AG08396 (cell line): Measurements from ENCODE around the gene HIVEP3.

Source experiments
- DNase-seq: peaks from one replicate; pipeline ENCODE4 v3.0.0; 2012; ENCODE audit warnings: low spot score, mixed read lengths

Gene HIVEP3

DNA sequence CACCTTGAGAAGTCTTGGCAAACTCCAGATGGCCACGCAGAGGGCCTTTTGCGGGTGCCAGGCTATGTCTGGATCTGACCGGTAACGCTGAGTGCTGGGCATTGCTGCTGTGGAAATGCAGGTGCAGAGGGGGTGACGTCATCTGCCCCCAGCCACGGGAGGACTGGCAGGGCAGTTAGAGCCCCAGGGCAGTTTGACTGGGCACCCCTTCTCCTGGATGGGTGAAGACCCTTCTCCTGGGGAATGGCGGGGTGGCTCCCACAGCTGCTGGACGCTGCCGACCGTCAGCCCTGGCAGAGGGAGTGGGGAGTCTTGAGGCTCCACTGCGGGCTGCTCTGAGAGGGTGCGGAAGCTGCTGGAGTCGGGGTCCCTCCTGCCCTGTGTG lies 421.7 kb downstream of the HIVEP3 start:
- no peak for DNase-seq

DNA sequence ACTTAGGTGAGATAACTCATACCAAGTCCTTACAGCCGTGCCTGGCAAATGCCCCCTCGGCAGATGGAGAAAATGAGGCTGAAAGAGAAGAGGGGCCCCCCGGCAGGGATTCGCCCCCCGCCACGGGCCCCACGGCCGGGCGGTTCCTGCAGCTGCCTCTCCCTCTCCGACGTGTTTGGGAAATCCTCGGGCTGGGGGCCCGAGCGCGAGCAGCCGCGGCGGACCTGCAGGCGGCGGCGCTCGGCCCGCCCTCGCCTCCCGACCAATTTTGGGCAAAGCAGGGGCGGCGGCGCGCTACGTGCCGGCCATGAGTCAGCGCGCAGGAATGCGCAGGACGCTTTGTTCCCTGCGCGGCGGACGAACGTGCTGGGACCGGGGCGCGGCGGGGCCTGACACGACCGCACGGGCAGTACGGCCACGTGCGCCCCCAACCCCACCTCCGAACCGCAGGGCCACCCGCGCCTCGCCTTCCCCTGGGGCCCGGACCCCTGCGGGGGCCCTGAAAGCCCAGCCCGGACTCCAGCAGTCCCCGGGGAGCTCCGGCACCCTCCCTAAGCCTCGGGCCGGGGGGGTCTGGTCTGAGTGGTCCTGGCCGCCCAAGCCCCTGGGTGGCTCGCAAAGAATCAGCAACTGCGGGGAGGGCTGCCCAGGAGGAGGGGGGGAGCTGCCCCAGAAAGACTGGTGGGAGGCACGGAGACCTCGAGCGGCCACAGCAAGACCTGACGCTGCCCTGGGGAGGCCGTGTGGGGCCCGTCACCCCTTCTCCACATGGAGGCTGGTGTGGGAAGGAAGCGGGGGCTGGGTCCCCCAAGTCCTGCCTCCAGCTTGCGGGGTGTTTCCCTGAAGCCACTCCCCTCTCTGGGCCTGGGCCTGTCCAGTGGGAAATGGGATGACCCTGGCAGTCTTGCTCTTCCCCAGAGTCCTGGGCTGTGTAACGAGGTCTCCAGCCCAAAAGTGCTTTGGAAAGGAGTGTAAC lies 422.4 kb downstream of the HIVEP3 start:
- peak; percentile 93 for DNase-seq

GRCh38 chr1:41495210-41495948 lies 423.3 kb downstream of the HIVEP3 start:
- no peak for DNase-seq

DNA sequence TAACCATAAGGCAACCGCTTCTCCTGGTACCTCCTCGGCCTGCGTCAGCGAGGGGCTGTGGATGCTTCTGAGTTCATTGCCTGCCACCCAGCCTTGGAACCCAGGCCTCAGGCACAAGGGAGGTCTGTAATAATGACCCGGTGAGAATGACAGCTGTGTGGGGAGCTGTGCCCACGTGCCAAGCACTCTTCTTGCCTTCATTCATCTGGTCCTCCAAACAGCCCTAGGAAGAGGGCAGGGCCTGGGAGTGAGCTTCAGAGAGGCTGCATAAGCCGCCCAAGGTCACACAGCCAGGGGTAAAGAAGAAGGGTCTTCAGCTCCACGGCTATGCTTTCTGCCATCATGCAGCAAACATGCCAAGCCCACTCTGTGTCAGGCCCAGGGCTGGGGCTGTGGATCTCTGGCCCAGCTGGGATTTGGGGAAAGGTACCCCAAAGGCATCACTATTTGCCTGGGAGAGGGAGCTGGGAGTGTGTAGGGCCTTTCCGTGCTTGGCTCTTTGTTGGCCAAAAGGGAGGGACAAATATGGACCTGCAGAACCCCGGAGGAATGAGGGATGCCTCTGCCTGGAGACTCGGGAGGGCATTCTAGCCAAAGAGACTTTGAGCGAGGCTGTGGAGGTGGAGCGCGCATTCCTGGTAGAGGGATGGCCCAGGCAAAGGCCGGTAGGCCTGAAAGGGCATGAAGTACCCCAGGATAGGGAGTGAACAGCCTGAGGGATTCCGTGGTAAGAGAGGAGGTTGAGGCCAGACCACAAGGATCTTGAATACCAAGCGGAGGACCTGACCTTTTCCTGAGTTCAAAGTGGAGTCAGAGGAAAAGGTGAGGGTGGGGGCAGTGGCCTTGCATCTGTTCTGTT lies 424.1 kb downstream of the HIVEP3 start:
- no peak for DNase-seq

DNA sequence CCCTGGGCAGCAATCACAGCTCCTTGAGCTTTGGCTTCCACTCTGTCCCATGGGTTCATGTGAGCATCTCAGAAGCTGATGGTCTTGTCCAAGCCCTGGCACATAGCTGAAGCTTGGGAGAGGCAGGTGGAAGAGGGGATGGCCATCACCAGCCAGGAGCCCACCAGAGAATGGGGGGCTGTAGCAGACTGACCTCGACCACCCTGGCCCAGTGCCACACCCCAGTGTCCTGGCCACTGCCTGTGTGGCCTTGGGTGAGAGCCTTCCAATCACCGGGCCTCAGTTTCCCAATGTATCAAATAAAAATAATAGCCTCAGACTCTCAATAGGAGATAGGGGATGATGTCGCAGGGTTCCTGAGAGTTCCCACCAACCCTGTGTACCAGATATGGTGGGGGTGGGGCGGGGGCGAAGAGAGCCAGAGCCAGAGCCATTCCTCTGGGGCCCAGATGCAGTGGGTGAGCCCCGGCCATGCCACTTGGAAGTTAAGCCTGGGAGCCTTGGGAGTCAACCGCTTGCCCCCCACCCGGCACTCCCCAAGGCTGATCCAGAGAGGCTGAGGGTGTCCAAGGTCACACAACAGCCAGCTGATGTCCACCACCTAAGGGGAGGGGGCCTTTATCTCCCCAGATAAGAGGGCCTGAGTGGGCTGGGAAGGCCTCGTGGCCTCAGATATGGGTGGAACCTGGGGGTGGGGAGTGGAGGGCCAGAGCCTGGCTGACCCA lies 424.9 kb downstream of the HIVEP3 start:
- no peak for DNase-seq

DNA sequence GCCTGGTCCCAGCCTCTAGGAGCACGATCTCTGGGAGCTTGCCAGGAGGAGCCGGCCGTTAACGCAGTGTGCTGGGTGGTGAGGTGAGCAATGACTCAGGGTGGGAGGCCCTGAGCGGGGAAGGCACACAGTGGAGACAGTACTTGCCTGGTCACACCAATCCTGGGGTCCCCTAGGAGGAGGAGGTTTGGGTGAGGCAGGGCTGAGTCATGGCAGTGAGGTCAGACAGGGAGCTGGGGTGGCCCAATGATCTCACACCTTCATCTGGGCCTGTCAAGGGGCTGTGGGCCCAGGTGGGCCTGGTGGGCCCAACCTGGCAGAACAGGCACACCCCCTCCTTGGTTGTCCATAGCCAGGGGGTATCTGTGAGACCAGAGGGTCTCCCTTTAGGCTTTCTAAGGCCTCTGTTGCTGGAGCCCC lies 425.6 kb downstream of the HIVEP3 start:
- peak; percentile 67 for DNase-seq

GRCh38 chr1:41492341-41492848 lies 426.3 kb downstream of the HIVEP3 start:
- DNase-seq, result no peak

- DNase-seq, result no peak
These were observed 427.8 kb downstream of the HIVEP3 start for GRCh38 chr1:41490911-41491310.

GRCh38 chr1:41489561-41489960 lies 429.2 kb downstream of the HIVEP3 start:
- DNase-seq, result no peak

DNA sequence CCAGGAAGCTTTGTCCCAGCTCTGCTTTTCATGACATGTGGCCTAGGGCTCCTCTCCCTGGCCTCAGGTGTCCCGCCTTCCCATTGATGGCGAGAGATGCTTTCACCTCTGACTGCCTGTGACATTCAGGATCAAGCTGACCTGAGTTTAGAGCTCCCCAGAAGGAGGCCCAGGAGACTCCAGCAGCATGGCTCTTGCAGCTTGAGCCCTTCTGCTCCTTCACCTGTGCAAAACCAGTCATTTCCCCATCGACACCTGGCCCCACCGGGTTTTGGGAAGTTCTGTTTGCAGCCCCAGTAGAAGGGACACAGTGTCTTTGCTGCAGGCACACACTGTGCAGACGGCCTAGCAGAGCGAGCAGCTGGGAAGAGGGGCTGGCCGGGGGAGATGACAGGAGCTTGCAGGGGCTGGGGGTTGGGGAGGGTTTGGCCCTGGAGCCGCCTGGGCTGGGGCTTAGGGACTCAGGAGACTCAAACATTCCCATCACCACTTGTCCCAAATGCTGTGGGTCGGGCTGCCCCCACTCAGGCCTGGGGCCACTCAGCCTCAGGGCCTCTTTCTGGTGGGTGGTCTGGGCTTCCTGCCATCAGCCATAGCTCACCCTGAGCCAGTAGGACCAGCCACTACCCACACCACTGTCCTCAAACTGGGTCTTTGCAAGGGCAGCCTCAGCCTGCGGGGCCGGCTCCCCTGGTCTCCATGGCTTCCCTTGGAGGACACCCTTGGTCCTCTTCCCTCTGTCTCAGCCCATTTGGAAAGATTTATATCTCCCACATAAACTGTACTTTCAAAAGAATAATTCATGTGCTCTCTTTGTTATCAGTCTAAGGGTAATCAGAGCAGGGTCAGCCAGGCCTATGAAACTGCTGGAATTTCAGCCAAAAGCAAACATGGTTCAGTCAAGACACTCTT lies 430.4 kb downstream of the HIVEP3 start:
- no peak for DNase-seq

DNA sequence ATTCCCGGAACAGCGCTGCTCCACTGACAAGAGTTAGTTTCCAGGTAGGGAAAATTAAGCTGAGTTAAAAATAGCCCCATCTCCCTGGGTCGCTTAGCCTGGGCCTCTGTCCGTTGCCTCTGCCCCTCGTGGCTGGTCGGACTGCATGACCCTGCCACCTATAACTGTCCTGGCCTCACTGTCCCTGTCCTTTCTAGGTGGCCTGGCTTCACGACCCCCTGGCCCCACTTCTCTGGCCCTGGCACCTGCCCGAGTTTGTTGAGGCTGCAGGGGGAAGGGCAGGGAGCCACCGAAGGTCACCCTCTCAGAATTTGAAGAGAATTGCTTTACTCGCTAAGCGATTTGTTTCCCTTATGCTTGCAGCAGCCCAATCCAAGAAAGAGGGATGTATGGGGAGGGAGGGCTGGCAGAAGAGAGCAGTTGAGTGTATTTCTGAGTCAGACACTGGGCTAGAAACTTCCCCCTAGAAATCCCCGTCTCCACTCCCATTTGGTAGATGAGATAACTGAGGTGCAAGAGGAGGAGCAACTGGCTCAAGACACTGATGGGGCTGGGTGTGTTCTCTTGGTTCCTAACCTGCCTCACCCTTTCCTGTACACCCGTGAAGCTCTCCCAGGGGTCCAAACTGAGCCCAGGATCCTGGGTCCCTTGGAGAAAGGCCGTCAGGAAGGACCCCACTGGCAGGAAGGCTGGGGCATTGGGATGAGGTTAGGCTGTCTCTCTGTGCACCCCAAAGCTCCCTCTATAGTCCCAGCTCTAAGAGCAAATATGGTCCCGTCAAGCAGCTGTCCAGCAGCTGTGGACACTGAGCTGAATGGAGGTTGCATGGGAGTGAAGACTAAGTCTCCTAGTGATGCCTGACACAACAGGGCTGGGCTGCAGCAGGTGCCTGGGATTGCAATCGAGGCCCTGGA lies 431.3 kb downstream of the HIVEP3 start:
- DNase-seq, result no peak

DNA sequence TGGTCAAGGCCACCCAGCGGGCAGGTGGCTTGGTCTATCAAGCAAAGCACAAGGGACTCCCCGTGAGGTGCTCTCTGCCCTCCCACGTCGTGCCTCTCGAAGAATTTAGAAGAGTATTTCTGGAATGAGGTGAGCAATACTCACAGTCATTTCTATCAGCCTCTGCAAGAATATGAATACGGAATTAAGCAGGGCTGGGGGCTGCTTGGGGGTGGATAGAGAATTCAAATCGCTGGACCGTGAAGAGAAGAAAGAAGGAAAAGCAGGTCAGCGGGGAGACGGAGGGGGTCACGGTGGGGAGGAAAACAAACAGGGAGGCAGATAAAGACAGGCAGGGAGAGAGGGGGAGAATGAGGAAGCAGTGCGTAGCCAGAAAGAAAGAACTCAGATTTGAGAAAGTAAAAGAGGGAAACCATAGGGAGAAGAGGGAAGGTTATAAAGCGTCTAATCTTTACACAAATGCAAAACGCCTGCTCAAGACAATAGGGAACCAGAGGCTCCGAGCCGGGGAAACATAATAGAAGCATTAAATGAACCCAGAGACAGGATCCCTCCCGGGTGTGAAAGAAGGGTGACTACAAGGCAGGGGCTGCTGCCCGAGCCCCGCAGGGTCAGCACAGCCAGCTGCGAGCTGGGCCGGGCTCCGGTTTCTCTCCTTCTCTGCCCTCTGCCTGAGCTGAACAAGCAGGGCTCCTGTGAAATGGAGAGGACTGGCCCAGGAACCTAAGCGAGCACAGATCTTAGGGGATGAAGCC lies 432.2 kb downstream of the HIVEP3 start:
- no peak for DNase-seq

- DNase-seq, result no peak
These were observed 432.7 kb downstream of the HIVEP3 start for GRCh38 chr1:41486053-41486370.

GRCh38 chr1:41485605-41486004 lies 433.1 kb downstream of the HIVEP3 start:
- DNase-seq, result no peak

DNA sequence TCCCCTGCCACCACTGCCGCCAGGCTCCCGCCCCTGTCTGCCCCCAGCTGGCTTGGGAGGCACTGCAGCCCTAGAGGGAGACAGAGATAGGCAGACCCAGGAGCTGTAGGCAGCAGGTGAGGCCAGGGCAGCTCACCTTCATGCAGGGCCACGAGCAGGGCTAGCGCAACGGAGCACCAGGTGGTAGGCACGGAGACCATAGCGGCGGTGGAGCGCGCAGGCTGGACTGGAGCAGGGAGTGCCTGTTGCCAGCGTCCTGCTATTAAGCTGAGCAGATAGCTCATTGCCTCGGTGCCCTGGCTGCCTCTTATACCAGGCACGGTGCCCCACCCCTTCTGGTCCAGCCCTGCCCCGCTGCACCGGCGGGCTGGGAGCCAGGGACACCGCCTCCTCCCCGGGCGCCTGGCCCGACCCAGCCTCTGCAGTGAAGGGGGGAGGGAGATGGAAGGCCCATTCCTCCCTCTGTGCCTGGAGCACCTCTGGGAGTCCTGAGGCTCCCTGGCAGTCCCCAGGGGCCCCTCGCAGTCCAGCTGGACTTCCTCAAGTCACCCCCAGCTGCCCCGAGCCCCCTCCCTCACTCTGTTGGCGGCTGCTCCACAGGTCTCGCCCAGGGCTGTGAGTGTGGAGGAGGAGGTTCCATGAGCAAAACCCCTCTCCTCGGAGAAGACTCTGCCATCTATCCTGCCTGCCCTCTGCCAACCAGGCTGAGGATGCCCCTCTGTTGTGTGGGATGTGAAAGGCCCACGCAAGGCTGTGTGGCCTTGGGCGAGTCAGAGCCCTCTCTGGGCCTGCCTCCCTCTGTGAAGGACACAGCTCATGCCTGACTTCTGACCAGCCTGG lies 434.1 kb downstream of the HIVEP3 start, which contains the start of gene EDN2:
EDN2 (minus strand) TSS at position 282 of the 840 bp plus-strand sequence; CDS start at position 200, 82 bp downstream.
- no peak for DNase-seq

GRCh38 chr1:41483960-41484401 lies 434.7 kb downstream of the HIVEP3 start:
- DNase-seq, result no peak
